ENCODE results near the gene QTRT2.

Gene QTRT2

GRCh38 chr3:114127517-114127916 lies 71.0 kb downstream of the QTRT2 start:
- no peak for DNase-seq

GRCh38 chr3:114128231-114128630 lies 71.7 kb downstream of the QTRT2 start:
- no peak for DNase-seq

- DNase-seq, result no peak
These were observed 72.3 kb downstream of the QTRT2 start for GRCh38 chr3:114128826-114129225.

DNA sequence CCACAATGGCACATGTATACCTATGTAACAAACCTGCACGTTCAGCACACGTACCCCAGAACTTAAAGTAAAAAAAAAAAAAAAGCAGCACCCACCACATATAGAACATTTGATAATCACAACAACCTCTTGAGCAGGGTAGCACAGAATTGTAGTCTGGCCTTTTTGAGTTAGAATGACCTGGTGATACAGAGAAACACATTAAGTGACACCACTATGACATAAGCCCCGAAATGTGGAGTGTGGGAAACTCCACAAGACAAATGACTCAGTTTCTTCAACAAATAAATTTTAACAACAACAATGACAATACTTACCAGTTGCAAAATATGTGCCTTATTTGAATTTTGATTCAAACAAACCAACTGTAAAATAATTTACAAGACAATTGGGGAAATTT lies 76.0 kb downstream of the QTRT2 start:
- DNase-seq, result no peak

GRCh38 chr3:114133947-114134346 lies 77.4 kb downstream of the QTRT2 start:
- DNase-seq, result no peak
